ENCODE data around the gene FRAS1. TPM values are rescaled to one million over a fixed set of nuclear protein-coding genes. Genes with fewer than 3 reads are reported as not detected.
A peak's percentile ranks its signal among the peaks of the same experiment; 100 is the strongest.

Gene FRAS1
- total RNA-seq, 6 experiments from 2014 or later = 0.12 to 1.5 (median 0.45) TPM

DNA sequence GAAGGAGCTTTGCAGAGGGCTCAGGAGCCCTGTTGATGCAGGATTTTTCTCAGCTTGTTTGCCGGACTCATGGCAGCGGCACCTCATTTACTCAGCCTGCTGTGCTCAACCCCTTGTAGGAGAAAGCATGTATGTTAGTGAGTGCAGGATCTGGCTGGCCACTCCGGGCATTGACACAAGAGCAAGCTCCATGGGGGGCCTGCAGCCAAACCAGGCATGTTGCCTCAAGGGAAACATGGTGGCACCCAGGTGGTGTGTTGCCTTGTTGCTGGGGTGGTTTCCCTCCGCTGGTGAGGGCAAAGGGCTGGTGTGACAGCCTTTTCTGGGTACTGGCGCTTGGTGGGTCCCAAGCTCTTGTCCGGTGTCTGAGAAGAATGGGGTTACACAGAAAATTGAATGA is 305.2 kb downstream of the FRAS1 start:
- WGBS (ENCODE audit: insufficient coverage, low coverage, low lambda C conversion rate, missing lambda C conversion rate) = 75% methylated on average over 2 of the region's 6 CpGs
- no peaks in the 10 kb centered on the region for H3K9me3 ChIP-seq
- no peak overlapping the region for H3K27ac ChIP-seq
- no peak for DNase-seq
- TF ChIP-seq, protein P1, sequence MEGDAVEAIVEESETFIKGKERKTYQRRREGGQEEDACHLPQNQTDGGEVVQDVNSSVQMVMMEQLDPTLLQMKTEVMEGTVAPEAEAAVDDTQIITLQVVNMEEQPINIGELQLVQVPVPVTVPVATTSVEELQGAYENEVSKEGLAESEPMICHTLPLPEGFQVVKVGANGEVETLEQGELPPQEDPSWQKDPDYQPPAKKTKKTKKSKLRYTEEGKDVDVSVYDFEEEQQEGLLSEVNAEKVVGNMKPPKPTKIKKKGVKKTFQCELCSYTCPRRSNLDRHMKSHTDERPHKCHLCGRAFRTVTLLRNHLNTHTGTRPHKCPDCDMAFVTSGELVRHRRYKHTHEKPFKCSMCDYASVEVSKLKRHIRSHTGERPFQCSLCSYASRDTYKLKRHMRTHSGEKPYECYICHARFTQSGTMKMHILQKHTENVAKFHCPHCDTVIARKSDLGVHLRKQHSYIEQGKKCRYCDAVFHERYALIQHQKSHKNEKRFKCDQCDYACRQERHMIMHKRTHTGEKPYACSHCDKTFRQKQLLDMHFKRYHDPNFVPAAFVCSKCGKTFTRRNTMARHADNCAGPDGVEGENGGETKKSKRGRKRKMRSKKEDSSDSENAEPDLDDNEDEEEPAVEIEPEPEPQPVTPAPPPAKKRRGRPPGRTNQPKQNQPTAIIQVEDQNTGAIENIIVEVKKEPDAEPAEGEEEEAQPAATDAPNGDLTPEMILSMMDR (IDR thresholded peaks at IDR 0.05) = no peak
- no peak for TF ChIP-seq POLR2A (IDR thresholded peaks at IDR 0.05)
- H3K27me3 ChIP-seq = no peaks in the 10 kb centered on the region
- intact Hi-C loops (cut with DNase I) = no loop called here
- no peak for ATAC-seq
- H3K4me1 ChIP-seq = no peaks in the 10 kb centered on the region
- no peak overlapping the region for H3K4me3 ChIP-seq
- no peaks in the 10 kb centered on the region for H3K36me3 ChIP-seq

- Histone ChIP-seq H3K9me3 (no peaks in the 10 kb centered on the region), H3K27me3 (no peaks in the 10 kb centered on the region), H3K36me3 (no peaks in the 10 kb centered on the region), H3K4me3 (no peak overlapping the region), H3K4me1 (no peaks in the 10 kb centered on the region), H3K27ac (no peak overlapping the region)
- WGBS (ENCODE audit: insufficient coverage, low coverage, low lambda C conversion rate, missing lambda C conversion rate) = 40% methylated on average over 6 of the region's 6 CpGs
- intact Hi-C loops (cut with DNase I) = no loop called here
- no peak for TF ChIP-seq POLR2A (IDR thresholded peaks at IDR 0.05)
- TF ChIP-seq, protein P1 (IDR thresholded peaks at IDR 0.05) = no peak
- DNase-seq (no peak), ATAC-seq (no peak)
Observed at GRCh38 chr4:78363031-78363570, 306.0 kb downstream of the FRAS1 start.

DNA sequence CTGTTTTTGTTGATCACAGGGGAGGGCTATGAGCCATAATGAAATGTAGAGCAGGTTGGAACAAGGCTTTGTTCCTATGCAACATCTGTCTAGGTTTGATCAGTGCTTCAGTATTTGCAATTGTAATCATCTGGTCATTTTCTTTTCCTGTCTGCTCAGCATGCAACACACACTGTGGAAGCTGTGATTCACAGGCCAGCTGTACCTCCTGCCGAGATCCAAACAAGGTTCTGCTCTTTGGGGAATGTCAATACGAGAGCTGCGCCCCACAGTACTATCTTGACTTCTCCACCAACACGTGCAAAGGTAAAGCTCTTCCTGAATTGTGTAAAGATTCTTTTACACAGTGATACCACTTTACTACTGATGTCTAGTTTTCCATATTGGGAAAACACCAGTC is 312.6 kb downstream of the FRAS1 start:
- ATAC-seq = no peak
- 55% methylated on average over 4 of the region's 4 CpGs for WGBS (ENCODE audit: insufficient coverage, low coverage, low lambda C conversion rate, missing lambda C conversion rate)
- no peaks in the 10 kb centered on the region for H3K9me3 ChIP-seq
- TF ChIP-seq POLR2A (IDR thresholded peaks at IDR 0.05) = no peak
- TF ChIP-seq, protein P1 (IDR thresholded peaks at IDR 0.05) = no peak
- DNase-seq = no peak
- no peak overlapping the region for H3K4me3 ChIP-seq
- no peaks in the 10 kb centered on the region for H3K27me3 ChIP-seq
- H3K4me1 ChIP-seq = no peaks in the 10 kb centered on the region
- no peak overlapping the region for H3K27ac ChIP-seq
- no peaks in the 10 kb centered on the region for H3K36me3 ChIP-seq
- intact Hi-C loops (cut with DNase I) = no loop called here

- Histone ChIP-seq H3K27ac (no peak overlapping the region), H3K36me3 (no peaks in the 10 kb centered on the region), H3K4me1 (no peaks in the 10 kb centered on the region), H3K9me3 (no peaks in the 10 kb centered on the region), H3K4me3 (no peak overlapping the region), H3K27me3 (no peaks in the 10 kb centered on the region)
- no peak for TF ChIP-seq POLR2A (IDR thresholded peaks at IDR 0.05)
- TF ChIP-seq, protein P1 (IDR thresholded peaks at IDR 0.05) = no peak
- 43% methylated on average over 6 of the region's 6 CpGs for WGBS (ENCODE audit: insufficient coverage, low coverage, low lambda C conversion rate, missing lambda C conversion rate)
- intact Hi-C loops (cut with DNase I) = no loop called here
- no peak for DNase-seq
- ATAC-seq = peak in 1 of 4 donors; percentile 16
Observed at GRCh38 chr4:78370631-78371372, 313.7 kb downstream of the FRAS1 start.

All from right lobe of liver (tissue), 6 donors.